ENCODE data around the gene SUSD4. TPM values are rescaled to one million over a fixed set of nuclear protein-coding genes. Genes with fewer than 3 reads are reported as not detected.

SUSD4 gene
- polyA plus RNA-seq, 3 donors from 2014 or later: not detected

- H3K4me3 Mint-ChIP-seq: no peak overlapping the region
- H3K27ac Mint-ChIP-seq: no peak overlapping the region
- no peaks in the 10 kb centered on the region for H3K4me1 Mint-ChIP-seq
- H3K27me3 Mint-ChIP-seq (ENCODE audit: low read depth in 3 of 3): peaks cover 5 to 10% (median 6%) of the 10 kb centered on the region in 3 donors
- no peak for DNase-seq
- peaks cover 0 to 21% (median 8%) of the 10 kb centered on the region in 6 donors for H3K9me3 Mint-ChIP-seq
- peaks cover 8 to 9% (median 9%) of the 10 kb centered on the region in 3 donors for H3K36me3 Mint-ChIP-seq
Measured at GRCh38 chr1:223219846-223220610, 143.9 kb downstream of the SUSD4 start.

DNA sequence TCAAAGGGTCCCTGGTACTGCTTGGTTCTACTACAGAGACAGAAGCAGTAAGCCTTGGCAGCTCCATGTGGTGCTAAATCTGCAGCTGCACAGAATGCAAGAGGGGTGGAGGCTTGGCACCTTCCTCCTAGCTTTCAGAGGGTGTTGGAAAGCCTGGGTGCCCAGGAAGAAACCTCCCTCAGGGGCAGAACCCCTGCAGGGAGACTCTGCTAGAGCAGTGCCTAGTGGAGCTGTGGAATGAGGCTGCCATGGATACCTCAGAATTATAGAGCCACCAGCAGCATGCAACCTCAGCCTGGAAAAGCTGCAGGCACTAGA lies 144.7 kb downstream of the SUSD4 start:
- no peak overlapping the region for H3K27ac Mint-ChIP-seq
- no peaks in the 10 kb centered on the region for H3K4me1 Mint-ChIP-seq
- DNase-seq: no peak
- H3K27me3 Mint-ChIP-seq (ENCODE audit: low read depth in 3 of 3): peaks cover 4 to 9% (median 6%) of the 10 kb centered on the region in 3 donors
- H3K36me3 Mint-ChIP-seq: peaks cover 8 to 9% (median 9%) of the 10 kb centered on the region in 3 donors
- peaks cover 0 to 21% (median 8%) of the 10 kb centered on the region in 6 donors for H3K9me3 Mint-ChIP-seq
- H3K4me3 Mint-ChIP-seq: no peak overlapping the region

DNA sequence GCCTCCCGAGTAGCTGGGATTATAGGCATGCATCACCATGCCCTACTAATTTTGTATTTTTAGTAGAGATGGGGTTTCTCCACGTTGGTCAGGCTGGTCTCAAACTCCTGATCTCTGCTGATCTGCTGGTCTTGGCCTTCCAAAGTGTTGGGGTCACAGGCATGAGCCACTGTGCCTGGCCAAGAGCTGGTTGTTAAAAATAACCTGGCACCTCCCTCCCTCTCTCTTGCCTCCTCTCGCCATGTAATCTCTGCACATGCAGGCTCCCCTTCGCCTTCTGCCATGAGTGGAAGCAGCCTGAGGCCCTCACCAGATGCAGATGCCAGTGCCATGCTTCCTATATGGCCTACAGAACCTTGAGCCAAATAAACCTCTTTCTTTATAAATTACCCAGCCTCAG lies 146.2 kb downstream of the SUSD4 start:
- H3K9me3 Mint-ChIP-seq: peaks cover 0 to 21% (median 8%) of the 10 kb centered on the region in 6 donors
- H3K27me3 Mint-ChIP-seq (ENCODE audit: low read depth in 3 of 3): peaks cover 5 to 9% (median 6%) of the 10 kb centered on the region in 3 donors
- DNase-seq: no peak
- H3K27ac Mint-ChIP-seq: no peak overlapping the region
- H3K4me1 Mint-ChIP-seq: no peaks in the 10 kb centered on the region
- H3K4me3 Mint-ChIP-seq: no peak overlapping the region
- peaks cover 8 to 9% (median 9%) of the 10 kb centered on the region in 3 donors for H3K36me3 Mint-ChIP-seq

DNA sequence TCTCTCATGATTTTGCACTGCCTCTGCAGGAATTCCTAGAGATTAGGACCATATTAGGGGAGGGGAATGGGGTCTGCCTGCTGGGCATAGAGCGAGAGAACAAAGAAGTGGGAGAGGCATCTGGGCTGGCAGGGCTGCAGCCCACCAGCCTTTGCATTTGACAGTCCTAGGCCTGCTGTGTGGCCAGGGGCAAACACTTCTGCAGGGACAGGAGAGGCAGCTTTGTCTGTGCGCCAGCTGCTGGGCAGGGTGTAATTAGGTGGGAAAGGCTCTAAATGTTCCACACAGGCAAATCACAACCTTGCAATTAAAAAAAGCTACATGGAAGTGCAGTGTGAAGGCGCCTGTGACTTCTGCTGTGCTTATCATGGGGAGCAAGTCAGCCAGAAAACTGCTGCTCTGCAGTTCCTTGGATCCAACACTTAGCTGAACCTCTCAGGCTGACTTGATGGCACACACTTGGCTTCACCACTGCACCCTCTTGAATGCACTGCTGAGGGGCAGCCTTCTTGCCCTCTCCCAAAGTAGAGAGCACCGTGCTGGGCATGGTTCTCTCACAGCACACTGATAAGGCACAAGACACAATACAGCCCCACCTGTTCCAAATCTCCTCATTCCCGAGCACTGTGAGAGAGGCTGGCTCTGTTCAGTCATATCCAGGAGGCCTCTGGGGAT lies 147.3 kb downstream of the SUSD4 start:
- Mint-ChIP-seq H3K27ac (no peak overlapping the region), H3K9me3 (peaks cover 0 to 21% (median 8%) of the 10 kb centered on the region in 6 donors), H3K36me3 (peaks cover 8 to 9% (median 9%) of the 10 kb centered on the region in 3 donors), H3K27me3 (ENCODE audit: low read depth in 3 of 3) (peaks cover 2 to 5% (median 5%) of the 10 kb centered on the region in 3 donors), H3K4me1 (no peaks in the 10 kb centered on the region), H3K4me3 (no peak overlapping the region)
- DNase-seq: no peak

DNA sequence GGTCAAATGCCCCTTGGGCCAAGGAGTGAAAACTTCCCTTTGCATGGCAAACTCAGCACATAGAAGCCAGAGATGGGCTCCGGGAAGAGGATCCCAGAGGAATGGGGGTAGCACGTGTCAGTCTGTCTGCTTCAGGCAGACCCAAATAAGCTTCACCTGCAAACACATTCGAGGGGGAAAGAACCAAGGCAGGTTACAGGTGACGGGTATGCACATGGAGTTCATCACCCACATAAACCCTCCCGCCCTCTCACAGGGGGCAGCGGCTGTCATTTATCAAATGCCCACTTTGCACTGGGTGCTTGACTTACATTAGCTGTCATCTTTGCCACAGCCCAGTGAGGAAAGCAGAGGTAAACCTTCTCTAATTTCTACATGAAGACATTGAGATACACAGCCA lies 147.9 kb downstream of the SUSD4 start:
- Mint-ChIP-seq H3K9me3 (peaks cover 0 to 21% (median 8%) of the 10 kb centered on the region in 6 donors), H3K27ac (no peak overlapping the region), H3K27me3 (ENCODE audit: low read depth in 3 of 3) (peaks cover 2 to 5% (median 4%) of the 10 kb centered on the region in 3 donors), H3K4me1 (no peaks in the 10 kb centered on the region), H3K4me3 (no peak overlapping the region), H3K36me3 (peaks cover 8 to 9% (median 9%) of the 10 kb centered on the region in 3 donors)
- no peak for DNase-seq

- Mint-ChIP-seq H3K4me1 (no peaks in the 10 kb centered on the region), H3K27me3 (ENCODE audit: low read depth in 3 of 3) (peaks cover 0 to 2% (median 2%) of the 10 kb centered on the region in 3 donors)
Measured at GRCh38 chr1:223215026-223215425, 148.9 kb downstream of the SUSD4 start.

GRCh38 chr1:223214261-223214807 lies 149.6 kb downstream of the SUSD4 start:
- no peak overlapping the region for H3K4me3 Mint-ChIP-seq
- H3K27ac Mint-ChIP-seq: no peak overlapping the region
- H3K4me1 Mint-ChIP-seq: no peaks in the 10 kb centered on the region
- peaks cover 0 to 14% (median 7%) of the 10 kb centered on the region in 6 donors for H3K9me3 Mint-ChIP-seq
- no peak for DNase-seq
- peaks cover 8 to 9% (median 9%) of the 10 kb centered on the region in 3 donors for H3K36me3 Mint-ChIP-seq
- peaks cover 0 to 2% (median 2%) of the 10 kb centered on the region in 3 donors for H3K27me3 Mint-ChIP-seq (ENCODE audit: low read depth in 3 of 3)

More at GRCh38 chr1:223215026-223215425, 148.9 kb downstream of the SUSD4 start:
- DNase-seq: no peak
- peaks cover 0 to 21% (median 7%) of the 10 kb centered on the region in 6 donors for H3K9me3 Mint-ChIP-seq
- H3K4me3 Mint-ChIP-seq: no peak overlapping the region
- H3K27ac Mint-ChIP-seq: no peak overlapping the region
- H3K36me3 Mint-ChIP-seq: peaks cover 8 to 9% (median 9%) of the 10 kb centered on the region in 3 donors

GRCh38 chr1:223212441-223212840 lies 151.5 kb downstream of the SUSD4 start:
- no peaks in the 10 kb centered on the region for H3K4me1 Mint-ChIP-seq
- H3K4me3 Mint-ChIP-seq: no peak overlapping the region

DNA sequence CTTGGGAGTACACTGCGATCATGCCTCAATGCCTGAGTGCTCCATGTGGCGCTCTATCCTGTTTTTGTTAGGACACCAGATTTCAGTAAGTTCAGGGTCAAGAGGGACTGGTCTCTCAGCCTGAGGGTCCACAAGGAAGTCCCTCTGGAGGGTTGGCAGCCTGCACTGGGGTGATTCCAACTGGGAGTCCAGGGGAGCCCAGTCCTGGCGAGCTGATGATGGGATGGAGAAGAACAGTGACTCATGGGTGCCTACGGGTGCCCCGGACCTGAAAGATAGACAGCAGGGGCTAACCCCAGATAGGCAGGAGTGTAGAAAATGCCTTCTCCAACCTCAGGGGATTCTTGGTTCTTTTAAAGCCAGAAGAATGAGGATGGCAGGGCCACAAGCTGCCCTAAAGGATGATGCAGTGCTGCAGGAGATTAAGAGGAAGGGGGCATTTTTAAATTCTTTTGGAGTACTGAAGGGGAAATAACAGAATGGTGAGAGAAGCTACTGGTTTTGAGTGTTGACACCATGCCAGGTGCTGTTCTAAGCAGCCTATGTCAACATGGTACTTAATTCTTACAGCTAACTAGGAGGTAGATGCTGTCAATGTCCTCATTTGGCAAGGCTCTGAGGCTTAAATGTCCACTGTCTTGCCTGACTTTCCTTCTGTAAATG lies 152.5 kb downstream of the SUSD4 start:
- H3K9me3 Mint-ChIP-seq: no peaks in the 10 kb centered on the region

More at GRCh38 chr1:223212441-223212840, 151.5 kb downstream of the SUSD4 start:
- no peaks in the 10 kb centered on the region for H3K36me3 Mint-ChIP-seq
- H3K27me3 Mint-ChIP-seq (ENCODE audit: low read depth in 3 of 3): peaks cover 0 to 2% (median 2%) of the 10 kb centered on the region in 3 donors
- no peak for DNase-seq
- H3K9me3 Mint-ChIP-seq: no peaks in the 10 kb centered on the region
- no peak overlapping the region for H3K27ac Mint-ChIP-seq

DNA sequence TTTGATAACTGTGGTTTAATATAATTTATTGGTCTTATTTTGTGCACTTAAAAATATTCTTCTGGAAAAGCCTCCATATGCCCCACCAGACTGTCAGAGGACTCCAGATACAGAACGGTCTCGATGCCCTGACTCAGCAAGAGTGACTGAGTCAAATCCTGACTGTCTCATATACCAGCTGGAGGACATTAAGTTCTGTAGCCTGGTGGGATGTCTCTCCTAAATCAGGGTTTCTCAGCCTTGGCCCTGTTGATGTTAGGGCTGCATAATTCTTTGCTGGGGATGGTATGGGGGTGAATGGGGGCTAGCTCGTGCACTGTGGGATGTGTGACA lies 153.2 kb downstream of the SUSD4 start:
- H3K9me3 Mint-ChIP-seq: no peaks in the 10 kb centered on the region
- H3K4me1 Mint-ChIP-seq: no peaks in the 10 kb centered on the region
- no peaks in the 10 kb centered on the region for H3K36me3 Mint-ChIP-seq
- H3K27me3 Mint-ChIP-seq (ENCODE audit: low read depth in 3 of 3): peaks cover 0 to 2% (median 2%) of the 10 kb centered on the region in 3 donors
- no peak overlapping the region for H3K27ac Mint-ChIP-seq
- no peak for DNase-seq
- H3K4me3 Mint-ChIP-seq: no peak overlapping the region

More for the DNA sequence above, 152.5 kb downstream of the SUSD4 start:
- Mint-ChIP-seq H3K4me3 (no peak overlapping the region), H3K27ac (no peak overlapping the region), H3K36me3 (no peaks in the 10 kb centered on the region), H3K27me3 (ENCODE audit: low read depth in 3 of 3) (peaks cover 0 to 2% (median 2%) of the 10 kb centered on the region in 3 donors), H3K4me1 (no peaks in the 10 kb centered on the region)
- no peak for DNase-seq

GRCh38 chr1:223209992-223210787 lies 153.8 kb downstream of the SUSD4 start:
- Mint-ChIP-seq H3K36me3 (peaks cover 0 to 4% (median 0%) of the 10 kb centered on the region in 3 donors), H3K9me3 (no peaks in the 10 kb centered on the region), H3K27me3 (ENCODE audit: low read depth in 3 of 3) (peaks cover 0 to 2% (median 2%) of the 10 kb centered on the region in 3 donors), H3K4me1 (no peaks in the 10 kb centered on the region), H3K27ac (no peak overlapping the region), H3K4me3 (no peak overlapping the region)
- no peak for DNase-seq

- no peaks in the 10 kb centered on the region for H3K4me1 Mint-ChIP-seq
- peaks cover 0 to 2% (median 2%) of the 10 kb centered on the region in 3 donors for H3K27me3 Mint-ChIP-seq (ENCODE audit: low read depth in 3 of 3)
- H3K9me3 Mint-ChIP-seq: no peaks in the 10 kb centered on the region
Measured at GRCh38 chr1:223209293-223209898, 154.6 kb downstream of the SUSD4 start.

More at GRCh38 chr1:223209293-223209898, 154.6 kb downstream of the SUSD4 start:
- no peak for DNase-seq
- Mint-ChIP-seq H3K4me3 (no peak overlapping the region), H3K27ac (no peak overlapping the region), H3K36me3 (peaks cover 0 to 4% (median 0%) of the 10 kb centered on the region in 3 donors)

Data from immature natural killer cell (primary cell).